Neural cell (in vitro differentiated cells): ENCODE data around the gene EYS.

Source experiments
- EP300 ChIP-seq: fragments of 450-650 bp; conservative IDR thresholded peaks from 2 replicates; pipeline ENCODE4 v1.6.1; 2014; ENCODE audit warnings: antibody characterized with exemption, mild to moderate bottlenecking, moderate library complexity; ENCODE audit not compliant: poor library complexity, severe bottlenecking
- POLR2AphosphoS5 ChIP-seq: IDR thresholded peaks from 2 replicates; pipeline ENCODE4 v1.6.1; 2012
- SMC3 ChIP-seq: fragments of 450-650 bp; conservative IDR thresholded peaks from 2 replicates; pipeline ENCODE4 v1.6.1; 2014; ENCODE audit warnings: antibody characterized with exemption, mild to moderate bottlenecking, moderate library complexity; ENCODE audit not compliant: poor library complexity
- TAF1 ChIP-seq: IDR thresholded peaks from 2 replicates; pipeline ENCODE4 v1.6.1; 2012; ENCODE audit warnings: low read depth
- TF ChIP-seq, protein P1 (sequence below): fragments of 450-650 bp; IDR thresholded peaks from 2 replicates; pipeline ENCODE4 v1.5.1; 2014; ENCODE audit warnings: antibody characterized with exemption, mild to moderate bottlenecking, moderate library complexity; ENCODE audit not compliant: poor library complexity, severe bottlenecking
- TF ChIP-seq, protein P2 (sequence below): IDR thresholded peaks from 2 replicates; pipeline ENCODE4 v1.6.1; 2012; ENCODE audit warnings: borderline replicate concordance

DNA sequence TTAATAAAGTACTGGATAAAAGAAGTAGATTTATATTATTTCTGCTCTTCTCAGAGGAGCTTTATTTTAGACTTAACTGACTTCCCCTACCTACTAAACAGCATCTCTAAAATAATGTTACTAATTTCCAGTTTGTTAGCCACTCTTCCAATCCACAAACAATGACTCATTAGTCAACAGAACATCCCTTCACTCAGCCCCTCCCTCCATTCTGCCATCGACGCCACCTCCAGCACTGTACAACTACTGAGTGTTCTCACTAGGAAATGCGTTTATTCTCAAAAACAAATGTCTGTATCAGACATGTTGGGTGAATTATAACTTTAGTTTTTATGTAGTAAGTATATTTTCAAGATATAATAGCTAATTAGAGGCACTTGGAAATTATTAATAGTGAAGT lies 427.0 kb downstream of the EYS start:
- TF ChIP-seq, protein P1, sequence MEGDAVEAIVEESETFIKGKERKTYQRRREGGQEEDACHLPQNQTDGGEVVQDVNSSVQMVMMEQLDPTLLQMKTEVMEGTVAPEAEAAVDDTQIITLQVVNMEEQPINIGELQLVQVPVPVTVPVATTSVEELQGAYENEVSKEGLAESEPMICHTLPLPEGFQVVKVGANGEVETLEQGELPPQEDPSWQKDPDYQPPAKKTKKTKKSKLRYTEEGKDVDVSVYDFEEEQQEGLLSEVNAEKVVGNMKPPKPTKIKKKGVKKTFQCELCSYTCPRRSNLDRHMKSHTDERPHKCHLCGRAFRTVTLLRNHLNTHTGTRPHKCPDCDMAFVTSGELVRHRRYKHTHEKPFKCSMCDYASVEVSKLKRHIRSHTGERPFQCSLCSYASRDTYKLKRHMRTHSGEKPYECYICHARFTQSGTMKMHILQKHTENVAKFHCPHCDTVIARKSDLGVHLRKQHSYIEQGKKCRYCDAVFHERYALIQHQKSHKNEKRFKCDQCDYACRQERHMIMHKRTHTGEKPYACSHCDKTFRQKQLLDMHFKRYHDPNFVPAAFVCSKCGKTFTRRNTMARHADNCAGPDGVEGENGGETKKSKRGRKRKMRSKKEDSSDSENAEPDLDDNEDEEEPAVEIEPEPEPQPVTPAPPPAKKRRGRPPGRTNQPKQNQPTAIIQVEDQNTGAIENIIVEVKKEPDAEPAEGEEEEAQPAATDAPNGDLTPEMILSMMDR: no peak
- TF ChIP-seq TAF1 (no peak), EP300 (no peak), SMC3 (no peak), POLR2AphosphoS5 (no peak)
- TF ChIP-seq, protein P2, sequence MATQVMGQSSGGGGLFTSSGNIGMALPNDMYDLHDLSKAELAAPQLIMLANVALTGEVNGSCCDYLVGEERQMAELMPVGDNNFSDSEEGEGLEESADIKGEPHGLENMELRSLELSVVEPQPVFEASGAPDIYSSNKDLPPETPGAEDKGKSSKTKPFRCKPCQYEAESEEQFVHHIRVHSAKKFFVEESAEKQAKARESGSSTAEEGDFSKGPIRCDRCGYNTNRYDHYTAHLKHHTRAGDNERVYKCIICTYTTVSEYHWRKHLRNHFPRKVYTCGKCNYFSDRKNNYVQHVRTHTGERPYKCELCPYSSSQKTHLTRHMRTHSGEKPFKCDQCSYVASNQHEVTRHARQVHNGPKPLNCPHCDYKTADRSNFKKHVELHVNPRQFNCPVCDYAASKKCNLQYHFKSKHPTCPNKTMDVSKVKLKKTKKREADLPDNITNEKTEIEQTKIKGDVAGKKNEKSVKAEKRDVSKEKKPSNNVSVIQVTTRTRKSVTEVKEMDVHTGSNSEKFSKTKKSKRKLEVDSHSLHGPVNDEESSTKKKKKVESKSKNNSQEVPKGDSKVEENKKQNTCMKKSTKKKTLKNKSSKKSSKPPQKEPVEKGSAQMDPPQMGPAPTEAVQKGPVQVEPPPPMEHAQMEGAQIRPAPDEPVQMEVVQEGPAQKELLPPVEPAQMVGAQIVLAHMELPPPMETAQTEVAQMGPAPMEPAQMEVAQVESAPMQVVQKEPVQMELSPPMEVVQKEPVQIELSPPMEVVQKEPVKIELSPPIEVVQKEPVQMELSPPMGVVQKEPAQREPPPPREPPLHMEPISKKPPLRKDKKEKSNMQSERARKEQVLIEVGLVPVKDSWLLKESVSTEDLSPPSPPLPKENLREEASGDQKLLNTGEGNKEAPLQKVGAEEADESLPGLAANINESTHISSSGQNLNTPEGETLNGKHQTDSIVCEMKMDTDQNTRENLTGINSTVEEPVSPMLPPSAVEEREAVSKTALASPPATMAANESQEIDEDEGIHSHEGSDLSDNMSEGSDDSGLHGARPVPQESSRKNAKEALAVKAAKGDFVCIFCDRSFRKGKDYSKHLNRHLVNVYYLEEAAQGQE: no peak
